ENCODE data around the gene KIAA1755.
"Not testable (repeated sequence)": the region's sequence is repeated elsewhere in the genome, so short reads cannot be mapped to it uniquely, and the experiment has no call there.

The KIAA1755 gene

DNA sequence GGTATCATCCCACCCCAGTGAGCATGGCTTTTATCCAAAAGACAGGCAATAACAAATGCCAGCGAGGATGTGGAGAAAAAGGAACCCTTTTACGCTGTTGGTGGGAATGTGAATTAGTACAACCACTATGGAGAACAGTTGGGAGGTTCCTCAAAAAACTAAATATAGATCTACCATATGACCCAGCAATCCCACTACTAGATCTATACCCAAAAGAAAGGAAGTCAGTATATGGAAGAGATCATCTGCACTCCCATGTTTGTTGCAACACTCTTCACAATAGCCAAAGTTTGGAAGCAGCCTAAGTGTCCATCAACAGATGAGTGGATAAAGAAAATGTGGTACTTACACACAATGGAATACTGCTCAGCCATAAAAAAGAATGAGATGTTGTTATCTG, 5.9 kb upstream of the KIAA1755 start:
- no peaks in the 10 kb centered on the region for H3K36me3 ChIP-seq (ENCODE audit: control insufficient read depth in 2 of 2, insufficient read depth in 2 of 2, low read length in 2 of 2)
- no peaks in the 10 kb centered on the region for H3K4me1 ChIP-seq (ENCODE audit: control insufficient read depth in 2 of 2, insufficient read depth in 2 of 2, low read length in 2 of 2)
- H3K9me3 ChIP-seq (ENCODE audit: control insufficient read depth in 2 of 2, low read length in 2 of 2), result no peaks in the 10 kb centered on the region
- no peak overlapping the region for H3K9ac ChIP-seq (ENCODE audit: low read depth in 1 of 2, low read length in 2 of 2)
- H3K27ac ChIP-seq (ENCODE audit: low read depth in 2 of 2, low read length in 2 of 2), result no peak overlapping the region
- H3K27me3 ChIP-seq (ENCODE audit: control insufficient read depth in 2 of 2, insufficient read depth in 2 of 2, low read length in 2 of 2), result no peaks in the 10 kb centered on the region
- H3K4me3 ChIP-seq (ENCODE audit: low read length in 2 of 2), result no peak overlapping the region

DNA sequence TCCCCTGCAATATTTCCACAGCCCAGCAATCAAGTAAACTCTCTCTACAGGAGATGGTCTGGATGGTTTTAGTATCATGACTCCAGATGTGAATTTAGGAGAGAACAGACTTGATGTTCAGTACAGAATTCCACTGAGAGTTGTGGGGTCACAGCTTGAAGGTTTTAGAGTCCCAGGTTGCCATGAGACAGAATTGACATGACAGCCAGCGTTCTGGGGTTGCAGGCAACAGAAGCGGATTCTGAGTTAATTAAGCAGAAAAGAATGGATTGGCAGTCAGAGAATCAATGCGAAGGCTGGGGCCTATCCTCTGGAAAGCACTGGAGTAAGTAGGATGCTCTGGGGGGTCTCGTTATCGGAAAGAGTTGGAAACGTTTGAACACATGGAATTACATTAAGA, 2.4 kb upstream of the KIAA1755 start:
- no peak overlapping the region for H3K4me3 ChIP-seq (ENCODE audit: low read length in 2 of 2)
- peaks cover 12 to 19% of the 10 kb centered on the region in 2 donors for H3K27me3 ChIP-seq (ENCODE audit: control insufficient read depth in 2 of 2, insufficient read depth in 2 of 2, low read length in 2 of 2)
- no peak overlapping the region for H3K27ac ChIP-seq (ENCODE audit: low read depth in 2 of 2, low read length in 2 of 2)
- H3K9ac ChIP-seq (ENCODE audit: low read depth in 1 of 2, low read length in 2 of 2), result no peak overlapping the region
- no peaks in the 10 kb centered on the region for H3K9me3 ChIP-seq (ENCODE audit: control insufficient read depth in 2 of 2, low read length in 2 of 2)
- H3K36me3 ChIP-seq (ENCODE audit: control insufficient read depth in 2 of 2, insufficient read depth in 2 of 2, low read length in 2 of 2), result no peaks in the 10 kb centered on the region
- H3K4me1 ChIP-seq (ENCODE audit: control insufficient read depth in 2 of 2, insufficient read depth in 2 of 2, low read length in 2 of 2), result no peaks in the 10 kb centered on the region

DNA sequence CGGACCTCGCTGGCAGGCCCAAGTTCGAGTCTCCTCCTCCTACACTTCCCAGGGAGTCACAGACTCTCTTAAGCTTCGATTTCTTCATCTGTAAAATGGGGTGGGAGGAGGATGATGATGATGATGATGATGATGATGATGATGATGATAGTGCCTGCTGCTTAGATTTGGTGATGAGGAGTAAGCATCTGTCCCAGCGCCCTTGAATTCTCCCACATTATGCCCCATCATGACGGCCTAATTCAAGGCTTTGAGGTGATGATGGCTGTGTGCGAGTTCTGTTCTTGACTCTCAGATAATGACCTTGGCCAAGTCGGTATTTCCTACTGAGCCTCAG, 487 bp upstream of the KIAA1755 start:
- peak overlapping the region in 1 of 2 donors; percentile 43 for H3K27ac ChIP-seq (ENCODE audit: low read depth in 2 of 2, low read length in 2 of 2)
- H3K9ac ChIP-seq (ENCODE audit: low read depth in 1 of 2, low read length in 2 of 2), result no peak overlapping the region

DNA sequence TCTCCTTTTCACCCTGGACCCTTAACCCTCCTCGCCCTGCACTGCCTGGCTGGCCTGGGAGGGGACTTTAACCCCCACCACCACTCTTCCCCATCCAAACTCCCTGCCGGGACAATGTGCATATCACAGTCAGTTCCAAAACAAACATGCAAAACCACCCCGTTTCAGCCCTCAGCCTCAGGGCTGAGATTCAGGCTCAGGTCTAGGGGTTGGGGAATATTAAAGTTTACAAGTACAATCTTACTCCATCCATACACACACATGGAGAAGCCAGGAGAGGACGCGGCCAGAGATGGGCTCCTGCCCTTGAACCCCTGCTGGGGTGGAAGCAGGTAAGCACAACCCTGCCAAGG, 534 bp downstream of the KIAA1755 start:
- Histone ChIP-seq H3K4me1 (ENCODE audit: control insufficient read depth in 2 of 2, insufficient read depth in 2 of 2, low read length in 2 of 2) (no peaks in the 10 kb centered on the region), H3K36me3 (ENCODE audit: control insufficient read depth in 2 of 2, insufficient read depth in 2 of 2, low read length in 2 of 2) (no peaks in the 10 kb centered on the region), H3K9ac (ENCODE audit: low read depth in 1 of 2, low read length in 2 of 2) (peak overlapping the region; percentile 33 to 47), H3K27me3 (ENCODE audit: control insufficient read depth in 2 of 2, insufficient read depth in 2 of 2, low read length in 2 of 2) (peaks cover 12 to 19% of the 10 kb centered on the region in 2 donors), H3K27ac (ENCODE audit: low read depth in 2 of 2, low read length in 2 of 2) (peak overlapping the region; percentile 67), H3K9me3 (ENCODE audit: control insufficient read depth in 2 of 2, low read length in 2 of 2) (no peaks in the 10 kb centered on the region), H3K4me3 (ENCODE audit: low read length in 2 of 2) (peak overlapping the region; percentile 43 to 54)

More for the DNA sequence above, 487 bp upstream of the KIAA1755 start:
- H3K4me3 ChIP-seq (ENCODE audit: low read length in 2 of 2), result peak overlapping the region in 1 of 2 donors; percentile 5
- H3K27me3 ChIP-seq (ENCODE audit: control insufficient read depth in 2 of 2, insufficient read depth in 2 of 2, low read length in 2 of 2), result peaks cover 12 to 19% of the 10 kb centered on the region in 2 donors
- H3K36me3 ChIP-seq (ENCODE audit: control insufficient read depth in 2 of 2, insufficient read depth in 2 of 2, low read length in 2 of 2), result no peaks in the 10 kb centered on the region
- no peaks in the 10 kb centered on the region for H3K4me1 ChIP-seq (ENCODE audit: control insufficient read depth in 2 of 2, insufficient read depth in 2 of 2, low read length in 2 of 2)
- H3K9me3 ChIP-seq (ENCODE audit: control insufficient read depth in 2 of 2, low read length in 2 of 2), result no peaks in the 10 kb centered on the region

DNA sequence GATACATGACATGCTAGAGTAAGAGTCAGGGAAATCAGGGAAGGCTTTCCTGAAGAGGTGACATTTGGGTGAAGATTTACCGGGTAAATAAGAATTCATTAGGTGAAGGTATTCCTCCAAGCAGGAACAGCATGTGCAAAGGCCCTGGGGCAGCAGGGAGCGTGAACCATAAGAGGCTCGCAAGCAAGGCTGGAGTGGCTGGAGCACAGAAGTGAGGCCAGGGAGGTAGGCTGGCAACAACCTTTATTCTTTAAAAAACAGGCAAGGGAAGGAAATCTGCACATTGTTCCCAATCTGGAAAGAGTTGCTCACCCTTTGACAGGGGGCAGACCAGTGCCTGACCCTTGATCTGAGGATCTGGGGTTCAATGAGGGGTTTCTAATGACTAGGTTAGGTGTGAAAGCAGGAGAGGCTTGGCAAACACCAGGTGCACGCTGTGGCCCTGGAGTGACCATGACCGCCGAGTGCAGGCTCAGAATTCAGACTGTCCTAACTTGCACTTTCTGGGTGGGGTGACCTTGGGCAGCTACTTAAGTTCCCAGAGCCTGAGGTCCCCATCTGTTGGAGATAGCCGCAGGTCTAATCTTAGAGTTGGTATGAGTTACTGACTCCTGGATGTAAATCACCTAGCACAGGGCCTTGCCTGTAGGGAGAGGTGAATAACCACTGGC, 1.9 kb downstream of the KIAA1755 start:
- Histone ChIP-seq H3K4me3 (ENCODE audit: low read length in 2 of 2) (no peak overlapping the region), H3K4me1 (ENCODE audit: control insufficient read depth in 2 of 2, insufficient read depth in 2 of 2, low read length in 2 of 2) (no peaks in the 10 kb centered on the region), H3K9me3 (ENCODE audit: control insufficient read depth in 2 of 2, low read length in 2 of 2) (no peaks in the 10 kb centered on the region), H3K9ac (ENCODE audit: low read depth in 1 of 2, low read length in 2 of 2) (no peak overlapping the region), H3K27ac (ENCODE audit: low read depth in 2 of 2, low read length in 2 of 2) (no peak overlapping the region), H3K27me3 (ENCODE audit: control insufficient read depth in 2 of 2, insufficient read depth in 2 of 2, low read length in 2 of 2) (peaks cover 12 to 19% of the 10 kb centered on the region in 2 donors), H3K36me3 (ENCODE audit: control insufficient read depth in 2 of 2, insufficient read depth in 2 of 2, low read length in 2 of 2) (no peaks in the 10 kb centered on the region)

DNA sequence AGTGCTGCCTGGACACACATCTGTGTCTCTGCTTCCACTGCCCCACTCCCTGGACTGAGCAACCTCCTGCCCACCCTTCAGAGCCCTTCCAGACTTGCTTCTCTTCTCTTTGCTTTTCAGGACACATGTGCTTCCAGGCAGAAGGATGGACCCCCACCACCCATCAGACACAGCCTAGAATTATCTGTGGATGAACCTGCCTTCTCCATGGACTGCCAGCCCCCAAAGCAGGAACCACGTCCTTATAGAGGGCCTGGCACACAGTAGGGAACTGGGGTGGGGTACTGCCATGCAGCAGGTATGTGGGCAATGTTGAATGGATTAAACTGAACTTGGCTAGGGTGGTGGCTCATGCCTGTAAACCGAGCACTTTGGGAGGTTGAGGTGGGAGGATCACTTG, 3.6 kb downstream of the KIAA1755 start:
- Histone ChIP-seq H3K27ac (ENCODE audit: low read depth in 2 of 2, low read length in 2 of 2) (no peak overlapping the region), H3K27me3 (ENCODE audit: control insufficient read depth in 2 of 2, insufficient read depth in 2 of 2, low read length in 2 of 2) (peaks cover 16 to 19% of the 10 kb centered on the region in 2 donors), H3K9me3 (ENCODE audit: control insufficient read depth in 2 of 2, low read length in 2 of 2) (no peaks in the 10 kb centered on the region), H3K9ac (ENCODE audit: low read depth in 1 of 2, low read length in 2 of 2) (no peak overlapping the region), H3K4me1 (ENCODE audit: control insufficient read depth in 2 of 2, insufficient read depth in 2 of 2, low read length in 2 of 2) (no peaks in the 10 kb centered on the region), H3K4me3 (ENCODE audit: low read length in 2 of 2) (no peak overlapping the region), H3K36me3 (ENCODE audit: control insufficient read depth in 2 of 2, insufficient read depth in 2 of 2, low read length in 2 of 2) (no peaks in the 10 kb centered on the region)

DNA sequence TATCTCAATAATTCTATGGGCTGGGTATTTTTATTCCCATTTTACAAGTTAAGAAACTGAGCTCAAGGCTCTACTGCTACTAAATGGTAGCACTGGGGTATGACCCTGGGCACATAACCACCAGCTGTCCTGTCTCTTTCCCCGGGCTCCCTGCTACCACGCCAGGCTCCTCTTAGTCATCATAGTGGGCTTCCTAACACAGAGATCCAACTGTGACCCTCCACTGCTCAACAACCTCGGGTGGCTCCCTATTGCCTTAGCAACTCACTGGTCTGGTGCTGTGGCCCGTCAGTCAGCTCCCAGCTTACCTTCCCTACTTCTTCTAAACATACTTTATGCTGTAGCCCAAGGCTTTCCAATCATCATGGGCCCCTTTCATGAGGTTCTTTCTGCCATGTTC, 4.5 kb downstream of the KIAA1755 start:
- Histone ChIP-seq H3K36me3 (ENCODE audit: control insufficient read depth in 2 of 2, insufficient read depth in 2 of 2, low read length in 2 of 2) (no peaks in the 10 kb centered on the region), H3K27ac (ENCODE audit: low read depth in 2 of 2, low read length in 2 of 2) (no peak overlapping the region), H3K4me1 (ENCODE audit: control insufficient read depth in 2 of 2, insufficient read depth in 2 of 2, low read length in 2 of 2) (no peaks in the 10 kb centered on the region), H3K4me3 (ENCODE audit: low read length in 2 of 2) (no peak overlapping the region), H3K9me3 (ENCODE audit: control insufficient read depth in 2 of 2, low read length in 2 of 2) (no peaks in the 10 kb centered on the region), H3K27me3 (ENCODE audit: control insufficient read depth in 2 of 2, insufficient read depth in 2 of 2, low read length in 2 of 2) (peaks cover 14 to 17% of the 10 kb centered on the region in 2 donors), H3K9ac (ENCODE audit: low read depth in 1 of 2, low read length in 2 of 2) (no peak overlapping the region)

DNA sequence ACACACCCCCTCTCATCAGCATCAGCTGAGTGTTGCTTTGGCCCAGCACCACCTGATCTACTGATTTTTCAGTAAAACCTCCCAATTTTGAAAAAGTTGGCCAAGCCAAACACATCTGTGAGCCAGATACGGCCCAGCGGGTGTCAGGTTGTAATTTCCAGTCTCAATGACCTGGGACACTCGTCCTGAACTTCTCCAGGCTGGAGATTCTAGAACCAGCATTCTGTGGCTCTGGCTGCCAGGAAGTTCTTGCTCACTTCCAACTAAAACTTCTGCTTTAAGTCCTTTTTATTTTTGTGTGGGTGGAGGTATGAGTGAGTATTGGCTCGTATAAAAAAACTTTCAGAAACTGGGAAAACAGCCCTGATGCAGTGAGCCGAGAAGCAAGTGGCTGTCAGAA, 5.1 kb downstream of the KIAA1755 start:
- Histone ChIP-seq H3K4me3 (ENCODE audit: low read length in 2 of 2) (no peak overlapping the region), H3K9ac (ENCODE audit: low read depth in 1 of 2, low read length in 2 of 2) (no peak overlapping the region), H3K27me3 (ENCODE audit: control insufficient read depth in 2 of 2, insufficient read depth in 2 of 2, low read length in 2 of 2) (peaks cover 13 to 14% of the 10 kb centered on the region in 2 donors), H3K4me1 (ENCODE audit: control insufficient read depth in 2 of 2, insufficient read depth in 2 of 2, low read length in 2 of 2) (no peaks in the 10 kb centered on the region), H3K9me3 (ENCODE audit: control insufficient read depth in 2 of 2, low read length in 2 of 2) (no peaks in the 10 kb centered on the region), H3K27ac (ENCODE audit: low read depth in 2 of 2, low read length in 2 of 2) (peak overlapping the region in 1 of 2 donors; percentile 13), H3K36me3 (ENCODE audit: control insufficient read depth in 2 of 2, insufficient read depth in 2 of 2, low read length in 2 of 2) (no peaks in the 10 kb centered on the region)

DNA sequence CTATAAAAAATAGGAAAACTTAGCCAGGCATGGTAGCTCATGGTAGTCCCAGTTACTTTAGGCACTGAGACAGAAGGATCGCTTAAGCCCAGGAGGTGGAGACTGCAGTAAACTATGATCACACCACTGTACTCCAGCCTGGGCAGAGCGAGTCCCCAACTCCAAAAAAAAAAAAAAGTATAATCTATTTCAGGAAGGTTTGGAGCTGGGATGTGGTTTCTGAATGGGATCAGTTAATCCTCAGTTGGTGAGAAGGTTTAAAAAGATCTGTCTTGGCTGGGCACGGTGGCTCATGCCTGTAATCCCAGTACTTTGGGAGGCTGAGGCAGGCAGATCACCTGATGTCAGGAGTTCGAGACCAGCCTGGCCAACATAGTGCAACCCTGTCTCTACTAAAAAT, 5.9 kb downstream of the KIAA1755 start:
- not testable (repeated sequence) for H3K9me3 ChIP-seq (ENCODE audit: control insufficient read depth in 2 of 2, low read length in 2 of 2); H3K9ac ChIP-seq (ENCODE audit: low read depth in 1 of 2, low read length in 2 of 2); H3K4me3 ChIP-seq (ENCODE audit: low read length in 2 of 2); H3K36me3 ChIP-seq (ENCODE audit: control insufficient read depth in 2 of 2, insufficient read depth in 2 of 2, low read length in 2 of 2); H3K4me1 ChIP-seq (ENCODE audit: control insufficient read depth in 2 of 2, insufficient read depth in 2 of 2, low read length in 2 of 2); H3K27ac ChIP-seq (ENCODE audit: low read depth in 2 of 2, low read length in 2 of 2); H3K27me3 ChIP-seq (ENCODE audit: control insufficient read depth in 2 of 2, insufficient read depth in 2 of 2, low read length in 2 of 2)

DNA sequence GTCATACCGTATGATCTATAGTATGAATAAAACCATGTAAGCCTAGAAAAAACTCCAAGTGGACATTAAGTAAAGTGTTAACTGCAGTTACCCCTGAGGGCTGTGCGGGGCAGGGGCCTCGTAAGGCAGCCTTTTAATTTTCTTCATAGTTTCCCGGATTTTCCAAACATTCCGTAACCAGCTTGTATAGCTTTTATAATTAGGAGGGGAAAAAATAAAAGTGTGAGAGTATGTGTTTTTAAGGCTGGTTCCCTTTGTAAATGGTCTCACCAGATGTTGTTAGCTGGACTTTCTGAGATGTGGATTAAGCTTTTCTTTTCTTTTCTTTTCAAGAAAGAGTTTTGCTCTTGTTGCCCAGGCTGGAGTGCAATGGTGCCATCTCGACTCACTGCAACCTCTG, 7.0 kb downstream of the KIAA1755 start:
- Histone ChIP-seq H3K4me1 (ENCODE audit: control insufficient read depth in 2 of 2, insufficient read depth in 2 of 2, low read length in 2 of 2) (no peaks in the 10 kb centered on the region), H3K27ac (ENCODE audit: low read depth in 2 of 2, low read length in 2 of 2) (no peak overlapping the region), H3K9me3 (ENCODE audit: control insufficient read depth in 2 of 2, low read length in 2 of 2) (no peaks in the 10 kb centered on the region), H3K4me3 (ENCODE audit: low read length in 2 of 2) (no peak overlapping the region), H3K27me3 (ENCODE audit: control insufficient read depth in 2 of 2, insufficient read depth in 2 of 2, low read length in 2 of 2) (peaks cover 0 to 4% of the 10 kb centered on the region in 2 donors), H3K9ac (ENCODE audit: low read depth in 1 of 2, low read length in 2 of 2) (no peak overlapping the region), H3K36me3 (ENCODE audit: control insufficient read depth in 2 of 2, insufficient read depth in 2 of 2, low read length in 2 of 2) (no peaks in the 10 kb centered on the region)

Measured in mucosa of rectum (tissue), 2 donors.